GM12872 (cell line): ENCODE results near the gene RASGRP2.
A peak's percentile ranks its signal among the peaks of the same experiment; 100 is the strongest.

Experiments used
- CTCF ChIP-seq: IDR thresholded peaks from 3 replicates; pipeline ENCODE4 v1.5.1; 2011; ENCODE audit warnings: low read depth, mild to moderate bottlenecking, low read length, moderate library complexity; ENCODE audit not compliant: insufficient read depth

The RASGRP2 gene

GRCh38 chr11:64787526-64788320 is 43.8 kb upstream of the RASGRP2 start:
- TF ChIP-seq CTCF, result peak; percentile 91

DNA sequence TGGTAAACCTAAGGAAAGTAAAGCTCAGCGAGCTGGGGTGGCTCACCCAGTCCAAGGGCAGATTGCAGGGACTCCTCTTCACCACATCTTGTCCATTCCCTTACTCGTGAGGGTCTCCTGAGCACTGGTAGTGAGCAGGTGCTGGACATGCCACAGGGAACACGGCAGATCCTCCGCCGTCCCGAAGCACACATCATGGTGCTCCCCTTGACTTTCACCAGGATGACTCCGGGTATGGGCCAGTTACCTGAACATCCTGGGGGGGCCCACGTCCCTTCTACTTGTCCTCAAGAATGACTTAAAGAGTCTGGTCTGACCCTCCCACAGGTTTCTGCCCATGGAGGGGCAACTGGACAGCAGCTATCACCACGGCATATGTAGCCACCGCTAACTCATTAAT is 42.4 kb upstream of the RASGRP2 start:
- no peak for TF ChIP-seq CTCF

DNA sequence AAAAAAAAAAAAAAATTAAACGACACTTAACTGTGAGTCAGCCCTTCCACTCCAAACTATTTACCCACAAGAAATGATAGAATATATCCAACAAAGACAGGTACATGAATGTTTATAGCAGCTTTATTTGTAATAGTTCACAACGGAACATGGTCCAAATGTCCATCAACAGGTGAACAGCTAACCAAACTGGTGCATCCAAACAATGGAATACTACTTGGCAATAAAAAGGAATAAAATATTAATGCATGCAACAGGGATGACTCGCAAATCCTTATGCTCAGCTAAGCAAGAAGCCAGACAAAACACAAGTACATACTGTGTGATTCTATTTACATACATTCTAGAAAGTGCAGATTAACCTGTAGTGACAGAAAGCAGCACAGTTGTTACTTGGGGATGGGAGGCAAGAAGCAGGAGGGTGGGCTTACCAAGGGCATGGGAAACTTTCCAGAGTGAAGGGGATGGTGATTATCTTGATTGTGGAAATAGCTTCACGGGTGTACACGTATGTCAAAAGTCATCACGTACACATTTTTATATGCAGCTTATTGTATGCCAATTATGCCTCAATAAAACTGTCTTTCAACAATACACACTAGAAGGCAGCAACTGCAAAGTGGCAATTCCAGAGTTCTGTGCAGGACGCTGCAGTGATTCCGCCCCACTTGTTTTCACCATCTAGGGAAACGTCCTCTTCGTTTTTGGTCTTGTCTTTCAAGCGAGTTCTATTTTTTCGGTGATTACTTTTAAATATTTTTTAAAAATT is 41.1 kb upstream of the RASGRP2 start:
- no peak for TF ChIP-seq CTCF

GRCh38 chr11:64778473-64779298 is 34.7 kb upstream of the RASGRP2 start, which contains the start of gene SF1:
TSS of gene SF1 (minus strand) at chr11:64778542. CDS start at chr11:64778392, 150 bp downstream.
- no peak for TF ChIP-seq CTCF

- no peak for TF ChIP-seq CTCF
Observed at GRCh38 chr11:64778223-64778472, 34.2 kb upstream of the RASGRP2 start.

DNA sequence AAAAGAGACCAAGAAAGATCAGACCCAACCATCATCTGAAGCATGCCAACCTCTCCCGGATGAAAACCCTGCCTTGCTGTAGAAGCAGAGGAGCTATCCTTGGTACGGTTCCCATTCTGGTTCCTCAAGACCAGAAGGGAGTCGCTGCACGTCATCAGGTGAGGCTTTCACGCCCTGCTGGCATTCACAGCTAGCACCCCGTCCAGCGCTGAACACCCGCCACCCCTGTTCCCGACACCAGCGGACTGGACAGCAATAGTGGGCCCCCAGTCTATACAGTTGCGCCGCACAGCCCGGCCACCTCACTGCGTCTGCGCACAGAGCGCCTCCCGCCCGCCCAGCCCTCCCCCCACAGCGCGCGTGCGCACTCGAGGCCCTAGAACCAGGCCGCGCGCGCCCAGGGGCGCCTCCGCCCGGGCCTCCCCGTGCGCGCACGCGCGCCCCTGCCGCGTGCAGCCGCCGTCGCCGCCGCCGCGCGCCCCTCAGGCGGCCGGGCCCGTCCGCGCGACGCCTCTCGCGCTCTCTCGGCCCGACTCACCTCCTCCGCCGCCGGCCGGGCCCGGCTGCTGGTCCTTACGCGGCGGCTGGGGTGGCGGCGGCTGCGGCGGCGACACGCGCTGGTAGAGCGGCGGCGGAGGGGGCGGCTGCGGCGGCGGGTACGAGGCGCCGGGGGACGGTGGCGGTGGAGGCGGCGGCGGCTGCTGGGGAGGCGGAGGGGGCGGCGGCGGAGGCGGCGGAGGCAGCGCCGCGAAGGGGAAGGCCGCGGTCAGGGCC is 33.7 kb upstream of the RASGRP2 start:
- no peak for TF ChIP-seq CTCF
